SK-N-SH treated with all-trans-retinoic acid at 6 μM for 48 hours (cell line): ENCODE measurements around the gene ZCCHC9.
"Not testable (repeated sequence)": the region's sequence is repeated elsewhere in the genome, so short reads cannot be mapped to it uniquely, and the experiment has no call there.

Experiments used
- ATAC-seq: fragments of 200-7000 bp; cut with Tn5 transposase; 3 replicates; pipeline ENCODE4 v1.9.1; 2020; ENCODE audit warnings: mild to moderate bottlenecking, moderate library complexity
- ARNTL ChIP-seq: fragments of 450-650 bp; formaldehyde crosslinking; IDR thresholded peaks from 2 replicates; pipeline ENCODE4 v1.5.0; 2020; ENCODE audit warnings: low read depth, mild to moderate bottlenecking, moderate library complexity, borderline replicate concordance
- BACH2 ChIP-seq: fragments of 250-450 bp; sonication (Bioruptor Pico); IDR thresholded peaks from 2 replicates; pipeline ENCODE4 v1.9.0; 2021; ENCODE audit warnings: mild to moderate bottlenecking, borderline replicate concordance
- CSDC2 ChIP-seq: fragments of 250-450 bp; sonication (Bioruptor Pico); IDR thresholded peaks from 2 replicates; pipeline ENCODE4 v1.5.0; 2020; ENCODE audit warnings: mild to moderate bottlenecking, moderate library complexity
- CSRNP3 ChIP-seq: fragments of 250-450 bp; sonication (Bioruptor Pico); IDR thresholded peaks from 2 replicates; pipeline ENCODE4 v1.5.1; 2021; ENCODE audit warnings: mild to moderate bottlenecking, moderate library complexity
- GLIS3 ChIP-seq: fragments of 250-450 bp; sonication (Bioruptor Pico); IDR thresholded peaks from 2 replicates; pipeline ENCODE4 v1.5.0; 2020; ENCODE audit warnings: mild to moderate bottlenecking, moderate library complexity
- ISL1 ChIP-seq: fragments of 250-450 bp; sonication (Bioruptor Pico); IDR thresholded peaks from 2 replicates; pipeline ENCODE4 v2.1.2; 2022; ENCODE audit warnings: mild to moderate bottlenecking, moderate library complexity
- OSR1 ChIP-seq: fragments of 250-450 bp; sonication (Bioruptor Pico); IDR thresholded peaks from 2 replicates; pipeline ENCODE4 v1.8.0; 2022; ENCODE audit warnings: moderate library complexity, mild to moderate bottlenecking, inconsistent platforms
- POU6F1 ChIP-seq: fragments of 250-450 bp; sonication (Bioruptor Pico); IDR thresholded peaks from 2 replicates; pipeline ENCODE4 v1.8.0; 2021; ENCODE audit warnings: low read depth, mild to moderate bottlenecking, moderate library complexity, borderline replicate concordance
- PPARA ChIP-seq: fragments of 250-450 bp; sonication (Bioruptor Pico); IDR thresholded peaks from 2 replicates; pipeline ENCODE4 v1.5.0; 2020; ENCODE audit warnings: mild to moderate bottlenecking, borderline replicate concordance
- RARB ChIP-seq: fragments of 250-450 bp; sonication (Bioruptor Pico); IDR thresholded peaks from 2 replicates; pipeline ENCODE4 v1.8.0; 2021; ENCODE audit warnings: mild to moderate bottlenecking, moderate library complexity
- SNAI2 ChIP-seq: fragments of 250-450 bp; sonication (Bioruptor Pico); IDR thresholded peaks from 2 replicates; pipeline ENCODE4 v1.5.0; 2020; ENCODE audit warnings: mild to moderate bottlenecking, moderate library complexity
- TCF4 ChIP-seq: fragments of 250-450 bp; sonication (Bioruptor Pico); IDR thresholded peaks from 2 replicates; pipeline ENCODE4 v1.8.0; 2021; ENCODE audit warnings: mild to moderate bottlenecking, moderate library complexity, borderline replicate concordance
- TOX ChIP-seq: fragments of 250-450 bp; sonication (Bioruptor Pico); IDR thresholded peaks from 2 replicates; pipeline ENCODE4 v1.8.0; 2021; ENCODE audit warnings: mild to moderate bottlenecking, moderate library complexity, borderline replicate concordance
- TSHZ2 ChIP-seq: fragments of 250-450 bp; sonication (Bioruptor Pico); IDR thresholded peaks from 2 replicates; pipeline ENCODE4 v1.5.0; 2020; ENCODE audit warnings: mild to moderate bottlenecking, moderate library complexity
- ZFP3 ChIP-seq: fragments of 250-450 bp; sonication (Bioruptor Pico); IDR thresholded peaks from 2 replicates; pipeline ENCODE4 v1.5.0; 2020; ENCODE audit warnings: mild to moderate bottlenecking, moderate library complexity
- ZFP30 ChIP-seq: fragments of 450-650 bp; formaldehyde crosslinking; IDR thresholded peaks from 2 replicates; pipeline ENCODE4 v1.5.0; 2022; ENCODE audit warnings: mild to moderate bottlenecking, moderate library complexity
- ZNF565 ChIP-seq: fragments of 450-650 bp; formaldehyde crosslinking; conservative IDR thresholded peaks from 2 replicates; pipeline ENCODE4 v1.5.0; 2020; ENCODE audit warnings: low read depth, mild to moderate bottlenecking, moderate library complexity
- ZNF8 ChIP-seq: fragments of 450-650 bp; formaldehyde crosslinking; IDR thresholded peaks from 2 replicates; pipeline ENCODE4 v1.5.0; 2020; ENCODE audit warnings: mild to moderate bottlenecking, moderate library complexity
- TF ChIP-seq, protein P1 (sequence below): fragments of 250-450 bp; sonication (Bioruptor Pico); IDR thresholded peaks from 2 replicates; pipeline ENCODE4 v1.5.1; 2020; ENCODE audit warnings: low read depth, mild to moderate bottlenecking, moderate library complexity

The ZCCHC9 gene

DNA sequence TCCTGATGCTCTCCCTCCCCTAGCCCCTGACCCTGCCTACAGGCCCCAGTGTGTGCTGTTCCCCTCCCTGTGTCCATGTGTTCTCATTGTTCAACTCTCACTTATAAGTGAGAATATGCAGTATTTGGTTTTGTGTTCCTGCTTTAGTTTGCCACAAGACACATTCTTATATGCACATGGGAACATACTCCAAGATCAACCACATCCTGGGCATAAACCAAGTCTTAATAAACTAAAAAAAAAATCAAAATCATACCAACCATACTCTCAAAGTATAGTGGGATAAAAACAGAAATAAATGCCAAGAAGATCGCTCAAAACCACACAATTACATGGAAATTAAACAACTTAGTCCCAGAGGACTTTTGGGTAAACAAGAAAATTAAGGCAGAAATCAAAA lies 11.2 kb upstream of the ZCCHC9 start:
- TF ChIP-seq, protein P1, sequence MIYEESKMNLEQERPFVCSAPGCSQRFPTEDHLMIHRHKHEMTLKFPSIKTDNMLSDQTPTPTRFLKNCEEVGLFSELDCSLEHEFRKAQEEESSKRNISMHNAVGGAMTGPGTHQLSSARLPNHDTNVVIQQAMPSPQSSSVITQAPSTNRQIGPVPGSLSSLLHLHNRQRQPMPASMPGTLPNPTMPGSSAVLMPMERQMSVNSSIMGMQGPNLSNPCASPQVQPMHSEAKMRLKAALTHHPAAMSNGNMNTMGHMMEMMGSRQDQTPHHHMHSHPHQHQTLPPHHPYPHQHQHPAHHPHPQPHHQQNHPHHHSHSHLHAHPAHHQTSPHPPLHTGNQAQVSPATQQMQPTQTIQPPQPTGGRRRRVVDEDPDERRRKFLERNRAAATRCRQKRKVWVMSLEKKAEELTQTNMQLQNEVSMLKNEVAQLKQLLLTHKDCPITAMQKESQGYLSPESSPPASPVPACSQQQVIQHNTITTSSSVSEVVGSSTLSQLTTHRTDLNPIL (CRISPR knock-in tag) = no peak
- no peak for TF ChIP-seq SNAI2 (CRISPR knock-in tag)
- no peak for TF ChIP-seq ZNF8 (CRISPR knock-in tag)
- no peak for TF ChIP-seq RARB (CRISPR knock-in tag)
- no peak for TF ChIP-seq ISL1 (CRISPR knock-in tag)
- TF ChIP-seq ZFP30 (CRISPR knock-in tag) = no peak
- TF ChIP-seq TSHZ2 (CRISPR knock-in tag) = no peak
- TF ChIP-seq CSDC2 (CRISPR knock-in tag) = no peak
- no peak for TF ChIP-seq ZNF565 (CRISPR knock-in tag)
- TF ChIP-seq ARNTL (CRISPR knock-in tag) = no peak
- TF ChIP-seq PPARA (CRISPR knock-in tag) = no peak
- ATAC-seq = no peak

- no peak for TF ChIP-seq ZNF8 (CRISPR knock-in tag)
- no peak for TF ChIP-seq POU6F1 (CRISPR knock-in tag)
- no peak for TF ChIP-seq ZFP30 (CRISPR knock-in tag)
- TF ChIP-seq ARNTL (CRISPR knock-in tag) = no peak
- no peak for TF ChIP-seq RARB (CRISPR knock-in tag)
- no peak for TF ChIP-seq TOX (CRISPR knock-in tag)
- no peak for TF ChIP-seq TSHZ2 (CRISPR knock-in tag)
- TF ChIP-seq TCF4 = no peak
- TF ChIP-seq ZFP3 (CRISPR knock-in tag) = no peak
- no peak for TF ChIP-seq ZNF565 (CRISPR knock-in tag)
- no peak for TF ChIP-seq CSDC2 (CRISPR knock-in tag)
- no peak for TF ChIP-seq OSR1 (CRISPR knock-in tag)
- TF ChIP-seq GLIS3 (CRISPR knock-in tag) = no peak
- TF ChIP-seq, all 23 proteins: peak for 0
- no peak for ATAC-seq
Measured at GRCh38 chr5:81292130-81292529, 9.3 kb upstream of the ZCCHC9 start.

- ATAC-seq = not testable (repeated sequence)
Measured at GRCh38 chr5:81294021-81294420, 7.4 kb upstream of the ZCCHC9 start.

DNA sequence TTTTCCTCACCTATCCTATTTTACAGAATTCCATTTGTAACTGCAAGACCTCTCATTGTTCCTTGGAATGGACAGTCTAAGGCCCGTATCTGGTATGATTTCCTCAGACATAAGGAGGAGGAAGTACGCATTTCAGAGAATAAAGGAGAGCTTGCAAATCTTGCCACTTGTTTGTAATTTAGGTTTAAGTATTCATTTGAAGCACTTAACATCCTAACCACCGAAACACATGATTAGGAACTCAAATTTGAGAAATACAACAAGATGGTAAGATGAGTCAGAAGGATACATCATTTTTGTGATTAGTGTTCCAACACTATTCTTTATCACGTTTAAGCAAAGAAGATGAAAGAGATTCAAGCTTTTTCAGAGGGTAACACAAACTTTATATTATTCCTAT lies 3.9 kb upstream of the ZCCHC9 start:
- ATAC-seq = no peak
- TF ChIP-seq ZNF8 (CRISPR knock-in tag) (no peak), ISL1 (CRISPR knock-in tag) (no peak), TOX (CRISPR knock-in tag) (no peak), ZFP3 (CRISPR knock-in tag) (no peak), SNAI2 (CRISPR knock-in tag) (no peak), BACH2 (CRISPR knock-in tag) (no peak), OSR1 (CRISPR knock-in tag) (no peak), PPARA (CRISPR knock-in tag) (no peak), CSRNP3 (CRISPR knock-in tag) (no peak), CSDC2 (CRISPR knock-in tag) (no peak), ZNF565 (CRISPR knock-in tag) (no peak), TSHZ2 (CRISPR knock-in tag) (no peak), ARNTL (CRISPR knock-in tag) (no peak)
- TF ChIP-seq, protein P1 (CRISPR knock-in tag) = no peak
